Muscle of leg (tissue), 11 donors: ENCODE data around the gene CD63. TPM values are rescaled to one million over a fixed set of nuclear protein-coding genes. Genes with fewer than 3 reads are reported as not detected.
"Not testable (repeated sequence)": the region's sequence is repeated elsewhere in the genome, so short reads cannot be mapped to it uniquely, and the experiment has no call there.

Experiments
- DNase-seq: peaks from one replicate; pipeline ENCODE4 v3.0.0; 2013
- H3K27ac ChIP-seq: one replicate; pipeline ENCODE4 v1.5.1; 2013; ENCODE audit warnings: mild to moderate bottlenecking, low read length, control low read depth
- H3K27me3 ChIP-seq: one replicate; pipeline ENCODE4 v1.6.1; 2013; ENCODE audit warnings: low read length; ENCODE audit not compliant: control insufficient read depth, insufficient read depth
- H3K36me3 ChIP-seq: one replicate; pipeline ENCODE4 v1.6.1; 2013; ENCODE audit warnings: low read length; ENCODE audit not compliant: control insufficient read depth, insufficient read depth
- H3K4me1 ChIP-seq: one replicate; pipeline ENCODE4 v1.6.1; 2013; ENCODE audit warnings: low read length; ENCODE audit not compliant: control insufficient read depth, insufficient read depth
- H3K4me3 ChIP-seq: one replicate; pipeline ENCODE4 v1.5.1; 2013; ENCODE audit warnings: low read length, control low read depth
- H3K9me3 ChIP-seq: replicated peaks from 2 replicates; pipeline ENCODE4 v1.6.1; 2013; ENCODE audit warnings: low read depth, low read length; ENCODE audit not compliant: control insufficient read depth
- WGBS: methylation state at CpG from one replicate; pipeline ENCODE4 v1.1.5; 2013; ENCODE audit warnings: missing lambda C conversion rate; ENCODE audit not compliant: insufficient coverage; 5-methylcytosine and 5-hydroxymethylcytosine counted together
- polyA plus RNA-seq, 8 donors: library from polyadenylated mRNA; unstranded; fragments of 120-200 nt; gene quantifications; one replicate each; pipeline versions ENCODE4 v1.2.1 to v1.2.3, GENCODE V29; 2013; ENCODE audit warnings: inconsistent platforms in 1 of 8, low replicate concordance in 1 of 8; ENCODE audit not compliant: insufficient read length in 8 of 8, insufficient read depth in 1 of 8
- total RNA-seq: library from RNA; stranded (reverse); fragments of 120-200 nt; gene quantifications from one replicate; pipeline ENCODE4 v1.2.4, GENCODE V29; 2013

Gene CD63
- total and polyA plus RNA-seq, 9 donors = 751 to 916 (median 868) TPM

GRCh38 chr12:55758575-55758974 lies 29.8 kb upstream of the CD63 start:
- not testable (repeated sequence) for H3K4me3 ChIP-seq, H3K9me3 ChIP-seq, H3K27ac ChIP-seq, H3K4me1 ChIP-seq, DNase-seq, H3K27me3 ChIP-seq
- peaks cover 79% of the 10 kb centered on the region for H3K36me3 ChIP-seq
- 100% methylated on average over 1 of the region's 4 CpGs for whole genome bisulfite sequencing

DNA sequence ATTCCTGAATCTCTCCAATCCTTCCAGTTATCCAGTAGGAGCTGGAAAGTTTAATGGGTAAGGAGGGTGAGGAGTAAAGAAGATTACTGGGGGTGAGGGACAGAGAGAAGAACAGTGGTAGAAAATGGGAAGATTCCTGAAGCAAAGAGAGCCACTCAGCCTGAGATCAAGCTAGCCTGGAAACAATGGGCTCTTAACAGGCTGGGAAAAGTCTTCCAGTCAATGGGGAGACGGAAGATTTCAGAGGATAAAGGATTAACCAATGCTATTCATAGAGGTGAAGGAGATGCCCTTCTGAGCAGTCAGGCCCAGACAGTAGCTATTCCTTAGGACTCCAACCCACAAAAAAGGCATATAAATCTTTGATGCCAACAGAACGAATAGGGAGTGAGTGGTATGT lies 28.9 kb upstream of the CD63 start:
- WGBS = no CpG with 5 or more reads among the region's 2 CpGs
- Histone ChIP-seq H3K4me3 (no peak overlapping the region), H3K27ac (no peak overlapping the region), H3K4me1 (no peaks in the 10 kb centered on the region), H3K36me3 (peaks cover 80% of the 10 kb centered on the region), H3K27me3 (no peaks in the 10 kb centered on the region), H3K9me3 (no peaks in the 10 kb centered on the region)
- no peak for DNase-seq

DNA sequence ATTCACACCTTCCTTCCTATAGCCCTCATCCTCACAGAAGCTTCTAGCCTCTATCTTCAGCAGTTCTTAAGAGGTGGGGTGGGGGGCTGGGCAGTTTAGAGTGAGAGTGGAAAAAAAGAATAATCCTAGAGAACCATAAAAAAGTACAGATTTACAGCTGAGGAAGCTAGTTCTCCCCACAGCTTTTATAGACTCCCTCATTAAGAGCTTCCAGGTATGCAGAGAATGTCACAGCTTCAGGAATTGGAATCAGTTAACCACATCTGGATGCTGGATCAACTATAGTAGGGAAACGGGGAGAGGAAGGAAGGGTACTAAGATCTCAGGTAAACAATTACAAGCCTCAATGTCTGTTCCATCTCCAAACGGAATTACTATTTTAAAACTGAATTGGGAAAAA lies 26.4 kb upstream of the CD63 start:
- Histone ChIP-seq H3K9me3 (no peaks in the 10 kb centered on the region), H3K27me3 (no peaks in the 10 kb centered on the region), H3K27ac (no peak overlapping the region), H3K36me3 (peaks cover 87% of the 10 kb centered on the region), H3K4me1 (no peaks in the 10 kb centered on the region), H3K4me3 (no peak overlapping the region)
- no peak for DNase-seq
- WGBS = no CpG with 5 or more reads among the region's 2 CpGs

DNA sequence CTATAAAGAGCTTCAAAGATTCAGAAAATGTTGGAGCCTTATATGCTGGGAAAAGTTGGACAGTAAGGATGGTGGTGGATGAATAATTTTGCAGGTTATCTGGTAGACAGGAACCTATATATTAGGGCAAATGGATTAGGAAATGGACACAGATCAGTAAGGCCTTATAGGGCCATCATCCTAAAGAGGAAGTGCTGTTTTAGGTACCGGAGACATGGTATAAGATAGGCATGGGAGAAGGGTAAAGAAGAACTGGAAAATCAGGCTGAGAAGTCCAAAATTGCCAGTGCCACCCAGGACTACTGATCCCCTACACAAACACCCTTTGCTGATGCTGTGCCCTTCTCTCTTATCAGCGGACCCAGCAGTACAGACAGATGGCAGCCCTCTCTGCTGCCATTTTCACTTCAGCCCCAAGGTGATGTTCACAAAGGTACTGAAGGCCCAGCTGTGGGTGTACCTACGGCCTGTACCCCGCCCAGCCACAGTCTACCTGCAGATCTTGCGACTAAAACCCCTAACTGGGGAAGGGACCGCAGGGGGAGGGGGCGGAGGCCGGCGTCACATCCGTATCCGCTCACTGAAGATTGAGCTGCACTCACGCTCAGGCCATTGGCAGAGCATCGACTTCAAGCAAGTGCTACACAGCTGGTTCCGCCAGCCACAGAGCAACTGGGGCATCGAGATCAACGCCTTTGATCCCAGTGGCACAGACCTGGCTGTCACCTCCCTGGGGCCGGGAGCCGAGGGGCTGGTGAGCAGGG lies 19.6 kb upstream of the CD63 start:
- peaks cover 45% of the 10 kb centered on the region for H3K36me3 ChIP-seq
- no peak overlapping the region for H3K4me3 ChIP-seq
- H3K4me1 ChIP-seq = peaks cover 27% of the 10 kb centered on the region
- peaks cover 2% of the 10 kb centered on the region for H3K27me3 ChIP-seq
- no peaks in the 10 kb centered on the region for H3K9me3 ChIP-seq
- H3K27ac ChIP-seq = no peak overlapping the region
- DNase-seq = no peak
- whole genome bisulfite sequencing = 77% methylated on average over 16 of the region's 18 CpGs

GRCh38 chr12:55746913-55747231 lies 18.1 kb upstream of the CD63 start:
- peaks cover 31% of the 10 kb centered on the region for H3K36me3 ChIP-seq
- H3K27me3 ChIP-seq = peaks cover 2% of the 10 kb centered on the region
- no peaks in the 10 kb centered on the region for H3K9me3 ChIP-seq
- peaks cover 35% of the 10 kb centered on the region for H3K4me1 ChIP-seq
- no peak overlapping the region for H3K27ac ChIP-seq
- H3K4me3 ChIP-seq = no peak overlapping the region
- DNase-seq = no peak

DNA sequence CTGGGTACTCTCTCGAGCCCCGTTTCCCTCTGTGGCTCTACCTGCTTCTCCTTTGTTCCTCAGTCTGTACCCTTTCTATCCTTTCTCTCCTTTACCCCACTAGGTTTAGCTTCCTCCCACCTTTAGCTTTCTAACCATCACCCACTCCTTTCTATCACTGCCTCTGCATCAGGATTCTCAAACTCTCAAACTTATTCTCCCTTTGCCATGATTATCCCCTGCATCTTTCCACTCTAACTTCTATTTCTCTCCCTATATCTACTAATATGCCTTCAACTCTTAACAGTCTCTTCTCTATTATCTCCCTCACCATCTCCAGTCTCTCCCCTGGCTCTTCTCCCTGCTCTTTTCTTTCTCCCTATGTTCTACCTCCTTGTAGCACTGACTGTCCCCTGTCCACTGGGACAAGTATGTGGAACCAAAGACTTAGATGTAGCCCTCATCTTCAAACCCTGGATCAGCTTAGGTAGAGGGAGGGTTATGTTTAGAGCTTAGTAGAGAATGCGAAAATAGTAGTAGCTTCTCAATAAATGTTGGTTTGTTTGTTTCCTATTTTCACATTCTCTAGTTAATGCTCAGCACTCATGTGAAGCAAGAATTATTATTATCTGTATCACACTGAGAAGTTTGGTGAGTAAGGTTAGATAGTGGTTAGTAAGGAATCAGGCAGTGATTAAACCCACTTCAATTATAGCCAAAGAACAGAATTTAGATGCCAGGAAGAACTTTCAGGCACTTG lies 17.5 kb upstream of the CD63 start:
- Histone ChIP-seq H3K9me3 (no peaks in the 10 kb centered on the region), H3K4me3 (no peak overlapping the region), H3K4me1 (peaks cover 38% of the 10 kb centered on the region), H3K27me3 (peaks cover 2% of the 10 kb centered on the region), H3K36me3 (peaks cover 25% of the 10 kb centered on the region), H3K27ac (peak overlapping the region; percentile 10)
- 16% methylated on average over 2 of the region's 3 CpGs for WGBS
- DNase-seq = no peak

DNA sequence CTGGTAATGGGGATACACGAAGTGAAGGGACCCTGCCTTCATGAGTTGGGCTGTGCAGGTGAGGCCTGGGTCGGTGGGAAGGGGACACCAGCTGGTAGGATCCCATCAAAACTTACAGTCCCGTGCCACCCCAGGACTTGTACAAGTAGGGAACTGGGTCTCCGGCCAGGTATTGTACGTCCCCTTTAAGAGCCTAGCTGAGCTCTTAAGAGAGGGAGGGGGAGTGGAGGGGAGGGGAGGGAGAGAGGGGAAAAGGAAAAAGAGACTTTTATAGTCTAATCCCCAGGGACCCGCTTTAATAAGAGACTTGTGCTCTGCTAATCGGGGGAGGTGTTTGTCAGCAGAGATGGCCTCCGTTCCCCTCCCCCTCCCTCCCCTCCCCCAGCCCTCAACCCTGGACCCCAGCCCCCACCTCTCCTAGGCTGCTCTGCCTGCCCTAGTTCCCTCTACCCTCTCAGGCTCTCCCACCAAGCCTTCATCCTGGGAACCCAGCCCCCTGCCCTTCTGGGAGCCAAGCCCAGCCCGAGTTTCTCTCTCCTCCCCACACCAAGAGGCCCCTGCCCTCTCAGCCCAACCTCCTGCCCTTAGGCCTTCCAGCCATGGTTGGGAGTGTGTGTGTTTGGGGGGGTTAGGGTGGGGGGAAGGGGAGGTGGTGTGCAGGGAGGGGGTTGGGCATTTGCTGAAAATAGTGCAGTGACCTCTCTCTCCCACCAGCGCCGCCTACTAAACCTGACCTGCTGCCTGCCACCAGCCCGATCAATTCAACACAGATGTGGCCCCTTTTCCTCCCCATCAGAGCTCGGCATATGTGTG lies 16.8 kb upstream of the CD63 start:
- Histone ChIP-seq H3K27ac (peak overlapping the region; percentile 49), H3K4me3 (no peak overlapping the region), H3K9me3 (no peaks in the 10 kb centered on the region), H3K4me1 (peaks cover 38% of the 10 kb centered on the region), H3K36me3 (peaks cover 18% of the 10 kb centered on the region), H3K27me3 (peaks cover 2% of the 10 kb centered on the region)
- 20% methylated on average over 2 of the region's 13 CpGs for WGBS
- peak; percentile 85 for DNase-seq

GRCh38 chr12:55744340-55745030 lies 15.7 kb upstream of the CD63 start:
- Histone ChIP-seq H3K27ac (peak overlapping the region; percentile 47), H3K4me1 (peaks cover 38% of the 10 kb centered on the region), H3K27me3 (peaks cover 2% of the 10 kb centered on the region), H3K9me3 (no peaks in the 10 kb centered on the region), H3K36me3 (peaks cover 11% of the 10 kb centered on the region), H3K4me3 (peak overlapping the region; percentile 71)
- WGBS = 0% methylated on average over 3 of the region's 11 CpGs
- DNase-seq = no peak

DNA sequence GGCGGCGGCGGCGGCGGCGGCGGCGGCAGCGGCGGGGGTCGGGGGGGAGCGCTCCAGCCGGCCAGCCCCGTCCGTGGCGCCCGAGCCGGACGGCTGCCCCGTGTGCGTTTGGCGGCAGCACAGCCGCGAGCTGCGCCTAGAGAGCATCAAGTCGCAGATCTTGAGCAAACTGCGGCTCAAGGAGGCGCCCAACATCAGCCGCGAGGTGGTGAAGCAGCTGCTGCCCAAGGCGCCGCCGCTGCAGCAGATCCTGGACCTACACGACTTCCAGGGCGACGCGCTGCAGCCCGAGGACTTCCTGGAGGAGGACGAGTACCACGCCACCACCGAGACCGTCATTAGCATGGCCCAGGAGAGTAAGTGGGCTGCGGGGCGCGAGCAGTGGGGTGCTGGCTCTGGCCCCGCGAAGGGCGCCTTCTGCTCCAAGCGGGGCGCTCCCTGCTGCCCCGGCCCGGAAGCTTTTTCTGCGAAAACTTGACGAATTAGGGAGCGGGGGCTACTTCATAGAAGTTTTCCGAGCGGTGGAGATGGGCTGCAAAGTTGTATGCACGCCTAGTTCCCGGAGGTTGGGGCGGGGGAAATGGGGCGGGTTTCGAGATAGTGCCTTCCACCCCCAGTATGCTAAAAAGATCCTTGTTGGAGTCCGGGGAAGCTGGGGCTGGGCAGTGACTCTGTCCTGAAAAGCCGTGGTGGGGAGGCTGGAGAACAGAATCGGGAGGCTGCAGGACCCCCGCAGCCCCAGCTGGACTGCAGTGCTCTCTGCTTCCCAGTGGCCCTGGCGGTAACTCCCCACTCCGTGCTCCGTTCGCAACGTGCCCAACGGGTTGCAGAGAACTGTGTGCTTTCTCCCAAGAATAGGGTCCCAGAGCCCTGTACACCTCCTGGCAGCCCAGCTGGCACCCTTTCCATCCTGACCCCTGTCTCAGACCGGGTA lies 14.9 kb upstream of the CD63 start:
- H3K4me3 ChIP-seq = peak overlapping the region; percentile 71
- under 1% methylated on average over 67 of the region's 73 CpGs for WGBS
- peak; percentile 83 for DNase-seq
- H3K9me3 ChIP-seq = no peaks in the 10 kb centered on the region
- peak overlapping the region; percentile 67 for H3K27ac ChIP-seq
- H3K4me1 ChIP-seq = peaks cover 38% of the 10 kb centered on the region
- peaks cover 2% of the 10 kb centered on the region for H3K27me3 ChIP-seq
- H3K36me3 ChIP-seq = peaks cover 4% of the 10 kb centered on the region
